ENCODE measurements around the gene SRP68.

The SRP68 gene

DNA sequence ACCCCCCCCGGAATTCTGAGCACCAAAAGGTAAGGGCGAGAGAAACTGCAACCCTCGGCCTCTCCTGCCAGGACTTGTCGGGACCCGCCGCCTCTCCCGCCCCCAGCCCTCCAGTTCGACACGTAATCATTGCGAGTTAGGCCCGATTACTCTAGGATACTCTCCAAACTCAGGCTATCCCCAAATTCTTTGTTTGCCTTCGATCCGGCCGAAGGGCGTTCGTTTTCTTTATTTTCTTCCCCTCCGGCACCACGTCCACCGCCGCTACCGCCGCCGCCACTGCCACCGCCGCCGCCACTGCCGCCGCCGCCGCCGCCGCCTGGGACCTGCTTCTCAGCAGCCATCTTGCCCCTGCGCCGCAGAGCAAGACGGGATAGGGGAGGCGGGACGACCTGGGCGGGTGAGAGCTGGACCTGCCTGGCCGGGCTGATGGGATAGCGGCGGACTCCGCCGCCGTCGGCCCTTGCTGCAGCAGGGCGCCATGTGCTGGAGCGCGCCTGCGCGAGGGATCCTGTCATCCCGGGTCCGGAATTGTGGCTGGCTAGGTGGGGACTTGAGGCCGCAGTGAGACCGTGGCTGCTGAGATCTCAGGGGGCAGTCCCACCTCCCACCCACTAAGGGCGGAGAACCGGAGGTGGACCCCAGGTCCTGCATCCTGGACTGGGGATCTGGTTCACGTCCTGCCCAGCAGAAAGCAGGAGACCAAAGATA, at the start of gene SRP68:
TSS of gene SRP68 (minus strand) at position 370 of the 711 bp plus-strand sequence. CDS start at position 344, 26 bp downstream.
- peak; percentile 99 for FAIRE-seq

GRCh38 chr17:76121932-76122430, 49.7 kb upstream of the SRP68 start:
- no peak for FAIRE-seq

More for the DNA sequence above, at the start of gene SRP68:
- DNase-seq (ENCODE audit: low spot score), result peak; percentile 99

DNA sequence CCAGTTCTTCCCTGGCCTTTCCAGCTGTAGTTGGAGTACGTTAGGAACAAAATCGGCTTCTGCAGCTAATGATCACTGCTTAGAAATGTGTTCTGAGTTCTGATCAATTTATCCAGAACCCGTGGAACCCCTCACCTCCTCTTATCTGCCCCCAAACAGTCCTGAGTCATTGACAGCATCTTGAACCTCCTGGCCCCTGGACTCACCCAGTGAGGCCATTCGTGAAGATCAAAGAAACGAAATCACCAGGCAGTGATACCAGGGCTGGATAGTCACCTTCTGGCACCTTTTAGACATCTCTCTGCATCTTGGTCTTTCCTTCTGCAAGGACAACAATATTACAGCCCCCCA, 48.3 kb upstream of the SRP68 start:
- no peak for FAIRE-seq
- no peak for DNase-seq (ENCODE audit: low spot score)

More at GRCh38 chr17:76121932-76122430, 49.7 kb upstream of the SRP68 start:
- DNase-seq (ENCODE audit: low spot score), result no peak

- FAIRE-seq (peak; percentile 37), DNase-seq (ENCODE audit: low spot score) (no peak)
These were observed 47.4 kb upstream of the SRP68 start for GRCh38 chr17:76119409-76120371.

DNA sequence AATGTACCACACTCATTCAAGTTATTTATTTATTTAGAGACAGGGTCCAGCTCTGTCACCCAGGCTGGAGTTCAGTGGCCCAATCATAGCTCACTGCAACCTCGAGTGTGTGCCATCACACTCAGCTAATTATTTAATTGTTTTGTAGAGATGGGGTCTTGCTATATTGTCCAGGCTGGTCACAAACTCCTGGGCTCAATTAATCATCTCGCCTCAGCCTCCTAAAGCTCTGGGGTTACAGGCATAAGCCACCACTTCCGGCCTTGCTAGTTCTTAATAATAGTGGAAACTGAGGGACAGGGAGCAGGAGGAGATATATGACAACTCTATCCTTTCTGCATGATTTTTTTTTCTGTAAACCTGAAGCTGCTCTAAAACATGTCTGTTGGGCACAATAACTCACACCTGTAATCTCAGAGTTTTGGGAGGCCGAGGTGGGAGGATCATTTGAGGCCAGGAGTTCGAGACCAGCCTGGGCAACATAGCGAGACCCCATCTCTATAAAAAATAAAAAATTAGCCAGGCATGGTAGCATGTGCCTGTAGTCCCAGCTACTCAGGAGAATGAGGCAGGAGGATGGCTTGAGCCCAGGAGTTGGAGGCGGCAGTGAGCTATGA, 42.9 kb upstream of the SRP68 start:
- DNase-seq (ENCODE audit: low spot score) (no peak), FAIRE-seq (no peak)

GRCh38 chr17:76111956-76112355, 39.6 kb upstream of the SRP68 start:
- FAIRE-seq (no peak), DNase-seq (ENCODE audit: low spot score) (no peak)

- DNase-seq (ENCODE audit: low spot score) (no peak), FAIRE-seq (no peak)
These were observed 35.2 kb upstream of the SRP68 start for GRCh38 chr17:76107509-76107908.

DNA sequence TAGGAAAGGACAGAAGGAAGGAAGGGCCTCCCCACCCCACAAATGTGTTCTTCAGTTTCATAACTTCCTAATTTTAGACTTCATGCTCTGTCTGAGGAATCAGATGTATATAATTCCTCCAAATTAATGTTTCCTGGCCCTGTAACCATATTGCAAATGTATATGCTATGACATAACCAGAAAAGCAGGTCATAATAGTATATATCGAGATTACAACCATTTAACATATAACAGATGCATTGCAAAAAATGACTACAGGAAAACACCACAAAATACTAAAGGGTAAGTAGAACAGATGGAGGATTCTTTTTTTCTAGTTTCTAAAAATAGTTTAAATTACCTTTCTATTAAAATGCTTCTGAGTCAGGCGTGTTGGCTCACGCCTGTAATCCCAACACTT, 34.4 kb upstream of the SRP68 start:
- DNase-seq (ENCODE audit: low spot score) (no peak), FAIRE-seq (no peak)

DNA sequence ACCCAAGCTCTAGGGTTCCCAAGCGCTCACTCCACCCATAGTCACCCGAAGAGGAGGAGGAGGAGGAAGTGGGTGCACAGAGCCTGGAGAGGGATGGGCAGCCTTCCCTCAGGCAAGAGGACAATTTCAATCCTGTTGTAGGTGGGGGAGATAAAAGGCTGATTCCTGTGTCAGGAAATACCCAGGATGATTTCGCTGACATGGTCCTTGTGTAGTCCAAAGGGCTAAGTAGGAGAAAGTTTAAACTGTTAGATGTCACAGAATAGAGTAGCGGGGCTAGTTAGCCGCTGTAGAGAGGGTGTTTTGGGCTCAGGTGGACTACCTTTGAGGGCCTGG, 32.5 kb upstream of the SRP68 start:
- no peak for FAIRE-seq
- DNase-seq (ENCODE audit: low spot score), result no peak

- DNase-seq (ENCODE audit: low spot score), result no peak
These were observed 32.0 kb upstream of the SRP68 start for GRCh38 chr17:76104140-76104895.

GRCh38 chr17:76103274-76104139, 31.2 kb upstream of the SRP68 start, which contains the start of gene EXOC7:
EXOC7 (minus strand) TSS chr17:76103787; CDS start chr17:76103692, 95 bp downstream.
- DNase-seq (ENCODE audit: low spot score), result peak; percentile 100
- peak; percentile 74 for FAIRE-seq

More at GRCh38 chr17:76104140-76104895, 32.0 kb upstream of the SRP68 start:
- no peak for FAIRE-seq

- no peak for DNase-seq (ENCODE audit: low spot score)
- no peak for FAIRE-seq
These were observed 30.6 kb upstream of the SRP68 start for GRCh38 chr17:76102944-76103273.

DNA sequence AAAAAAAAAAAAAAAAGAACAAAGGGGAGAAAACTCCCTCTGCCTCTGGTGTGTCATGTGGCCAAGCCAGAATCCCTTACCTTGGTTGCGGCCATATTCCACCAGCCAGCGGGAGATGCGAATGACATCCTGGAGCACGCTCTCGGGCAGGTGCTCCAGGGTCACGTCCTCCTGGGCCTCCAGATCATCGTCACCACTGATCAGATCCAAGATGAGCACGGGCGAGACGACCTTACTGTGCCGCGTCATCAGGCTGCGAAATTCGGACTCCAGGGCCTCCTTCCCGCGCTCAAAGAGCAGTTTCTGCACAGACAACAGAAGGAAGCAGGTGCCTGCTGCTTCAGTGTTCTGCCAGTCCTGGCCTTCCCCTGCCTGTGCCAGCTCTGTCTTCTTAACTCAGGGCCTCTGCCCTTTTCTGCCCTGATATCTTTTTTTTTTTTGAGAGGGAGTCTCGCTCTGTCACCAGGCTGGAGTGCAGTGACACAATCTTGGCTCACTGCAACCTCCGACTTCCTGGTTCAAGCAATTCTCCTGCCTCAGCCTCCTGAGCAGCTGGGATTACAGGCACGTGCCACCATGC, 25.5 kb upstream of the SRP68 start:
- FAIRE-seq, result no peak
- DNase-seq (ENCODE audit: low spot score), result no peak

DNA sequence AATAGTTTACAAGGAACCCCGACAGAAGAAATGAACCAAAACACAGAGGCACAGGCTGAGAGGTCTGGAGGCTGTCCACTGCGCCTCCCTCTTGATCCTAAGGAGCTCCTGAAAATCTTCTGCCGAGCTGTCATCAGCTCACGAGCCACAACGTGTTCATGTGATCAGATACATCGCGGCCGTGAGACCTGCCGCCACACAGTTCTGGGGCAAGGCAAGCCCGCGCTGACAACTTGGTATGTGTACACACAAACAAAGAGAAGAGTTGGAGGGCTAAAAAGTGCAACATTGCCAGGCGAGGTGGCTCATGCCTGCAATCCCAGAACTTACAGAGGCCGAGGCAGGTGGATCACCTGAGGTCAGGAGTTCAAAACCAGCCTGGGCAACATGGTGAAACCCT, 23.6 kb upstream of the SRP68 start:
- no peak for DNase-seq (ENCODE audit: low spot score)
- FAIRE-seq, result no peak

- FAIRE-seq (no peak), DNase-seq (ENCODE audit: low spot score) (no peak)
These were observed 21.7 kb upstream of the SRP68 start for GRCh38 chr17:76094046-76094445.

- FAIRE-seq (no peak), DNase-seq (ENCODE audit: low spot score) (no peak)
These were observed 20.5 kb upstream of the SRP68 start for GRCh38 chr17:76092526-76093413.

- DNase-seq (ENCODE audit: low spot score) (no peak), FAIRE-seq (no peak)
These were observed 19.4 kb upstream of the SRP68 start for GRCh38 chr17:76091526-76092286.

- no peak for DNase-seq (ENCODE audit: low spot score)
- no peak for FAIRE-seq
These were observed 18.3 kb upstream of the SRP68 start for GRCh38 chr17:76090517-76091129.

Data from urothelium cell line (cell line).